ENCODE measurements around the gene SCML1.

SCML1 gene

GRCh38 chrX:17732138-17732783 lies 5.0 kb upstream of the SCML1 start:
- POLR2A ChIA-PET: no interaction called here
- TF ChIP-seq, protein P1, sequence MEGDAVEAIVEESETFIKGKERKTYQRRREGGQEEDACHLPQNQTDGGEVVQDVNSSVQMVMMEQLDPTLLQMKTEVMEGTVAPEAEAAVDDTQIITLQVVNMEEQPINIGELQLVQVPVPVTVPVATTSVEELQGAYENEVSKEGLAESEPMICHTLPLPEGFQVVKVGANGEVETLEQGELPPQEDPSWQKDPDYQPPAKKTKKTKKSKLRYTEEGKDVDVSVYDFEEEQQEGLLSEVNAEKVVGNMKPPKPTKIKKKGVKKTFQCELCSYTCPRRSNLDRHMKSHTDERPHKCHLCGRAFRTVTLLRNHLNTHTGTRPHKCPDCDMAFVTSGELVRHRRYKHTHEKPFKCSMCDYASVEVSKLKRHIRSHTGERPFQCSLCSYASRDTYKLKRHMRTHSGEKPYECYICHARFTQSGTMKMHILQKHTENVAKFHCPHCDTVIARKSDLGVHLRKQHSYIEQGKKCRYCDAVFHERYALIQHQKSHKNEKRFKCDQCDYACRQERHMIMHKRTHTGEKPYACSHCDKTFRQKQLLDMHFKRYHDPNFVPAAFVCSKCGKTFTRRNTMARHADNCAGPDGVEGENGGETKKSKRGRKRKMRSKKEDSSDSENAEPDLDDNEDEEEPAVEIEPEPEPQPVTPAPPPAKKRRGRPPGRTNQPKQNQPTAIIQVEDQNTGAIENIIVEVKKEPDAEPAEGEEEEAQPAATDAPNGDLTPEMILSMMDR (tag by site-specific recombination; IDR thresholded peaks at IDR 0.05): no peak
- no peak for TF ChIP-seq ZFP69B (tag by site-specific recombination; IDR thresholded peaks at IDR 0.05)
- no peak for TF ChIP-seq ZNF449 (tag by site-specific recombination; IDR thresholded peaks at IDR 0.05)
- no peak for TF ChIP-seq ZNF133 (tag by site-specific recombination; IDR thresholded peaks at IDR 0.05)
- TF ChIP-seq ZNF433 (tag by site-specific recombination; IDR thresholded peaks at IDR 0.05; ENCODE audit: low read depth): no peak
- no peak for TF ChIP-seq ZNF530 (tag by site-specific recombination; IDR thresholded peaks at IDR 0.05; ENCODE audit: low read depth)
- no peak for TF ChIP-seq ZNF473 (tag by site-specific recombination; IDR thresholded peaks at IDR 0.05)
- no peaks in the 10 kb centered on the region for H3K9me3 ChIP-seq (ENCODE audit: control insufficient read depth, insufficient read depth, low read depth, low read length)
- no peak overlapping the region for H3K4me3 ChIP-seq (ENCODE audit: low read depth, low read length)
- CTCF ChIA-PET: interaction anchor here (0.5 to 0.8 kb wide), 3 partner anchors 139 to 1462 kb away, joined by 3 read pairs; no protein-coding TSS in a partner anchor
- no peak overlapping the region for H3K27ac ChIP-seq (ENCODE audit: extremely low read depth, low read depth, low read length)
- no peaks in the 10 kb centered on the region for H3K4me1 ChIP-seq (ENCODE audit: control insufficient read depth, insufficient read depth, low read length)
- peaks cover 0 to 17% of the 10 kb centered on the region in 2 experiments; a peak in 1 of 3 replicates for H3K36me3 ChIP-seq (ENCODE audit: control insufficient read depth in 2 of 2, insufficient read depth in 1 of 2, low read length in 2 of 2)

DNA sequence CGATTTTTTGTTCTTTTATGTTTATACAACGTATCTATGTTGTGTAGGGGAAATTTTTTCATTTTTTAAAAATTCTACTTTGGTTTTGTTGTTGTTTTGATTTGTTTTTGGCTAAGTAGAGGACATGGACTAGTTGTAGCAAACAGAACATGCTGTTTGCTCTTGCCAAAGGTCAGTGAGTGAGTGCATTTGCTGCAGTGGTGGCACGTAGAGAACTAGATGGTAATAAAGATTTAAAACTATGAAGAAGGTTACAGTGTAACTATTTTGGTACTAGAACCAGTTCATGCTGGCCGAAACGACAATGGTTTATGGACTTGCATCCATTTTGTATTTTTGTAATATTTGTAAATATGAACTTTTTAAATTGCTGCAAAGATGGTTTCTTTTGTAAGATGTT lies 1.9 kb upstream of the SCML1 start:
- ChIA-PET CTCF (no interaction called here), POLR2A (no interaction called here)
- Histone ChIP-seq H3K4me3 (ENCODE audit: low read depth, low read length) (no peak overlapping the region), H3K4me1 (ENCODE audit: control insufficient read depth, insufficient read depth, low read length) (peaks cover under 1% of the 10 kb centered on the region; the same call in 1 of the 2 replicates), H3K36me3 (ENCODE audit: control insufficient read depth in 2 of 2, insufficient read depth in 1 of 2, low read length in 2 of 2) (peaks cover 0 to 8% of the 10 kb centered on the region in 2 experiments; a peak in 1 of 3 replicates), H3K27ac (ENCODE audit: extremely low read depth, low read depth, low read length) (no peak overlapping the region), H3K9me3 (ENCODE audit: control insufficient read depth, insufficient read depth, low read depth, low read length) (no peaks in the 10 kb centered on the region)
- TF ChIP-seq ZNF776 (tag by site-specific recombination; IDR thresholded peaks at IDR 0.05; ENCODE audit: borderline replicate concordance) (no peak), ZNF341 (tag by site-specific recombination; IDR thresholded peaks at IDR 0.05; ENCODE audit: low read depth) (no peak), ZNF140 (tag by site-specific recombination; IDR thresholded peaks at IDR 0.05) (no peak), WT1 (tag by site-specific recombination; IDR thresholded peaks at IDR 0.05) (no peak), ZBTB6 (tag by site-specific recombination; IDR thresholded peaks at IDR 0.05) (no peak), REPIN1 (tag by site-specific recombination; IDR thresholded peaks at IDR 0.05; ENCODE audit: low read depth) (no peak), HOXD13 (CRISPR knock-in tag; IDR thresholded peaks at IDR 0.05; ENCODE audit: borderline replicate concordance) (no peak), IKZF3 (tag by site-specific recombination; IDR thresholded peaks at IDR 0.05) (no peak), ZNF211 (tag by site-specific recombination; IDR thresholded peaks at IDR 0.05; ENCODE audit: low read depth) (no peak), ZEB2 (tag by site-specific recombination; IDR thresholded peaks at IDR 0.05) (no peak), ZNF560 (tag by site-specific recombination; IDR thresholded peaks at IDR 0.05; ENCODE audit: borderline replicate concordance) (no peak), ZNF214 (tag by site-specific recombination; IDR thresholded peaks at IDR 0.05; ENCODE audit: borderline replicate concordance) (no peak), KLF9 (tag by site-specific recombination; IDR thresholded peaks at IDR 0.05; ENCODE audit: low read depth) (no peak), ZSCAN5A (tag by site-specific recombination; IDR thresholded peaks at IDR 0.05) (no peak), ZNF610 (tag by site-specific recombination; IDR thresholded peaks at IDR 0.05; ENCODE audit: borderline replicate concordance) (no peak), ZNF292 (tag by site-specific recombination; IDR thresholded peaks at IDR 0.05; ENCODE audit: borderline replicate concordance, low read depth) (no peak)
